ENCODE measurements around the gene DDX52. TPM values are rescaled to one million over a fixed set of nuclear protein-coding genes. Genes with fewer than 3 reads are reported as not detected.
A peak's percentile ranks its signal among the peaks of the same experiment; 100 is the strongest.

DDX52 gene
- polyA plus RNA-seq, 1 donor from 2014 or later: 13.8 TPM

- no peaks in the 10 kb centered on the region for H3K27me3 Mint-ChIP-seq
- H3K4me3 Mint-ChIP-seq: no peak overlapping the region
- peaks cover 0 to 4% (median 3%) of the 10 kb centered on the region in 3 donors for H3K9me3 Mint-ChIP-seq
- H3K27ac Mint-ChIP-seq: no peak overlapping the region
- peaks cover 0 to 4% (median 4%) of the 10 kb centered on the region in 3 donors for H3K4me1 Mint-ChIP-seq
- peaks cover 17% of the 10 kb centered on the region for H3K36me3 Mint-ChIP-seq
Measured at GRCh38 chr17:37571674-37572073, 71.6 kb downstream of the DDX52 start.

GRCh38 chr17:37570527-37571093, 72.6 kb downstream of the DDX52 start:
- H3K4me1 Mint-ChIP-seq: peaks cover 0 to 4% (median 4%) of the 10 kb centered on the region in 3 donors
- no peak overlapping the region for H3K4me3 Mint-ChIP-seq
- no peak overlapping the region for H3K27ac Mint-ChIP-seq
- H3K36me3 Mint-ChIP-seq: peaks cover 15% of the 10 kb centered on the region
- no peaks in the 10 kb centered on the region for H3K27me3 Mint-ChIP-seq
- H3K9me3 Mint-ChIP-seq: peaks cover 0 to 4% (median 3%) of the 10 kb centered on the region in 3 donors

DNA sequence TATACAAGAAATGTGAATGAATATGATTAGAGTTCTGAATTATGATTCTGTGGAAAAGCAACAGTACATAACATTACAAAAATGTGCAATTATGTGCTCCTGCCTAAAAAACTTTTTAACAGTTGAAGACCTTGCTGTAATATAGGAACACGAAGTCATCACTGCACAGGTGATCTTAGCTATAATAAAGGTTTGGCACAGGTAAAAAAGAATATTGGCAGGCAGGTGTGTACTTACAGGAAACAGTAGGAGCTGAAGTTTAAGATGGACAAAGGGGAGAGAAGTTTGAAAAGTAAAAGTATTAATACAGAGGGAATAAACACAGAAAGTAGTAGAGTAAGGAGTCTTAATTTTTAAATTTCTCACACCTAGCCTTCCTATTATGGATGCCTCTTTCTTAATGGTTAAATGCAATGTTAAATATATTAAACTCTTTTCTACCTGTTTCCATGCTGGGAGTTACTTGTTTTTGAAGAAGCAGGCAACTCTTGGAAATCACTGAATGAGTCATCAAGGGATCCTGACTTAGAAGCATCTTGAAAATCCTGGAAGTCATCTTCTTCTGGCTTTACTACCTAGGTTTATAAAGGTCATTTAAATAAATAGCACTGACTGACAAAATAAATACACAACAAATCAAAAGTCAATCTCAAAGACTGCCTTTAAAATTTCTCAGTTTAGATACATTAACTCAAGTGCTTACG, 74.7 kb downstream of the DDX52 start:
- H3K4me3 Mint-ChIP-seq: no peak overlapping the region
- peaks cover 8% of the 10 kb centered on the region for H3K36me3 Mint-ChIP-seq
- peak overlapping the region in 1 of 3 donors; percentile 88 for H3K27ac Mint-ChIP-seq

GRCh38 chr17:37567538-37567937, 75.7 kb downstream of the DDX52 start:
- no peak overlapping the region for H3K27ac Mint-ChIP-seq
- H3K27me3 Mint-ChIP-seq: no peaks in the 10 kb centered on the region
- H3K36me3 Mint-ChIP-seq: peaks cover 8% of the 10 kb centered on the region
- no peak overlapping the region for H3K4me3 Mint-ChIP-seq
- no peaks in the 10 kb centered on the region for H3K9me3 Mint-ChIP-seq
- H3K4me1 Mint-ChIP-seq: peaks cover 0 to 6% (median 2%) of the 10 kb centered on the region in 3 donors

More for the DNA sequence above, 74.7 kb downstream of the DDX52 start:
- Mint-ChIP-seq H3K9me3 (no peaks in the 10 kb centered on the region), H3K4me1 (peaks cover 2 to 6% (median 4%) of the 10 kb centered on the region in 3 donors), H3K27me3 (no peaks in the 10 kb centered on the region)

- Mint-ChIP-seq H3K4me3 (no peak overlapping the region), H3K4me1 (peaks cover 0 to 6% (median 2%) of the 10 kb centered on the region in 3 donors), H3K27ac (no peak overlapping the region), H3K9me3 (no peaks in the 10 kb centered on the region), H3K36me3 (peaks cover 8% of the 10 kb centered on the region), H3K27me3 (no peaks in the 10 kb centered on the region)
Measured at GRCh38 chr17:37567137-37567536, 76.1 kb downstream of the DDX52 start.

GRCh38 chr17:37564252-37564651, 79.0 kb downstream of the DDX52 start:
- H3K27ac Mint-ChIP-seq: peak overlapping the region in 1 of 3 donors; percentile 61
- peaks cover 8% of the 10 kb centered on the region for H3K36me3 Mint-ChIP-seq
- H3K27me3 Mint-ChIP-seq: no peaks in the 10 kb centered on the region
- peaks cover 0 to 6% (median 2%) of the 10 kb centered on the region in 3 donors for H3K4me1 Mint-ChIP-seq
- H3K9me3 Mint-ChIP-seq: no peaks in the 10 kb centered on the region
- peak overlapping the region in 1 of 4 donors; percentile 36 for H3K4me3 Mint-ChIP-seq

- Mint-ChIP-seq H3K9me3 (no peaks in the 10 kb centered on the region), H3K4me3 (no peak overlapping the region), H3K4me1 (peaks cover 0 to 10% (median 2%) of the 10 kb centered on the region in 3 donors), H3K36me3 (peaks cover 2% of the 10 kb centered on the region), H3K27ac (no peak overlapping the region), H3K27me3 (no peaks in the 10 kb centered on the region)
Measured at GRCh38 chr17:37562016-37562745, 81.1 kb downstream of the DDX52 start.

Other genes starting within 250 kb of the DDX52 start
- 6.0 TPM for gene ACACA, start 236.6 kb downstream of the DDX52 start, polyA plus RNA-seq
- 15.1 TPM for gene TADA2A, start 236.6 kb downstream of the DDX52 start, polyA plus RNA-seq
- 8.5 TPM for gene DUSP14, start 153.6 kb downstream of the DDX52 start, polyA plus RNA-seq
- 70.9 TPM for gene SYNRG, start 34.0 kb downstream of the DDX52 start, polyA plus RNA-seq
- not detected for gene HNF1B, start 101.6 kb upstream of the DDX52 start, polyA plus RNA-seq

Data from IgD-negative memory B cell (primary cell).